GM12874 (cell line): ENCODE results near the gene LRRC8A.

Experiments used
- TF ChIP-seq, protein P1 (sequence below): IDR thresholded peaks from 2 replicates; pipeline ENCODE4 v1.5.1; 2011; ENCODE audit warnings: low read depth, mild to moderate bottlenecking, control low read depth, low read length, moderate library complexity; ENCODE audit not compliant: insufficient read depth

The LRRC8A gene

GRCh38 chr9:128903079-128903461, 21.1 kb downstream of the LRRC8A start:
- TF ChIP-seq, protein P1, sequence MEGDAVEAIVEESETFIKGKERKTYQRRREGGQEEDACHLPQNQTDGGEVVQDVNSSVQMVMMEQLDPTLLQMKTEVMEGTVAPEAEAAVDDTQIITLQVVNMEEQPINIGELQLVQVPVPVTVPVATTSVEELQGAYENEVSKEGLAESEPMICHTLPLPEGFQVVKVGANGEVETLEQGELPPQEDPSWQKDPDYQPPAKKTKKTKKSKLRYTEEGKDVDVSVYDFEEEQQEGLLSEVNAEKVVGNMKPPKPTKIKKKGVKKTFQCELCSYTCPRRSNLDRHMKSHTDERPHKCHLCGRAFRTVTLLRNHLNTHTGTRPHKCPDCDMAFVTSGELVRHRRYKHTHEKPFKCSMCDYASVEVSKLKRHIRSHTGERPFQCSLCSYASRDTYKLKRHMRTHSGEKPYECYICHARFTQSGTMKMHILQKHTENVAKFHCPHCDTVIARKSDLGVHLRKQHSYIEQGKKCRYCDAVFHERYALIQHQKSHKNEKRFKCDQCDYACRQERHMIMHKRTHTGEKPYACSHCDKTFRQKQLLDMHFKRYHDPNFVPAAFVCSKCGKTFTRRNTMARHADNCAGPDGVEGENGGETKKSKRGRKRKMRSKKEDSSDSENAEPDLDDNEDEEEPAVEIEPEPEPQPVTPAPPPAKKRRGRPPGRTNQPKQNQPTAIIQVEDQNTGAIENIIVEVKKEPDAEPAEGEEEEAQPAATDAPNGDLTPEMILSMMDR: no peak

- TF ChIP-seq, protein P1: no peak
These were observed 22.1 kb downstream of the LRRC8A start for GRCh38 chr9:128903871-128904620.

DNA sequence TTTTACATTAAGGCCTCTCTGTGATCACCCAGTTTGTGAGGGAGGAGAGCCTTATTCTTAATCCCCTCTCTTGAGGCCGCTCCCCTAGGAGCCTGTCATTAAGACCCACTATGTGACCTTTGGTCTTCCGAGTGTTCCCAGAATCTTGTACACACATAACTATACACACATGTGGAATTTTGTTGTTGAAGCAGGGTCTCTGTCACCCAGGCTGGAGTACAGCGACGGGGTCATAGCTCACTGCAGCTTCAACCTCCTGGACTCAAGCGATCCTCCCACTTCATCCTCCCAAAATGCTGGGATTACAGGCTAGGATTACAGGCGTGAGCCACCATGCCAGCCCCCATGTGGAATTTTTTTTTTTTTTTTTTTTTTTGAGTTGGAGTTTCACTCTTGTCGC, 24.0 kb downstream of the LRRC8A start:
- TF ChIP-seq, protein P1: no peak

DNA sequence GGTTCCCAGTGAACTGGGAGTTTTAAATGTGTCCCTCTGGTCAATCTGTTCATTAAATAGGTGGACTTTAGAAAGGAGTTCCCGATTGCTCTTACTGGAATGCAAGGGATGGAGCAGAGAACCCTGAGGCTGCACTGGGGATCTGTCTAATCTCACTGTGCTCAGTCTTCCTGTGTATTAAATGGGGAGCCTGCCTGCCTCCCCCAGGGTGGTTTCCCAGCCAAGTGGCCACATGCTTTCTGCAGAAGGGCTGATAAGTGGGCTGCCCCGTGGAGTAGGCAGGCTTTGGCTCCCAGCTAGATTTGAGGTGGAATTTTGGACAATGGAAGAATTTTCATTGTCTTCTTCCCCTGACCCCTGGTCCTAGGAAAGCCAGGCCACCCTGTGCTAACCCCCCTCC, 24.8 kb downstream of the LRRC8A start:
- TF ChIP-seq, protein P1: no peak

DNA sequence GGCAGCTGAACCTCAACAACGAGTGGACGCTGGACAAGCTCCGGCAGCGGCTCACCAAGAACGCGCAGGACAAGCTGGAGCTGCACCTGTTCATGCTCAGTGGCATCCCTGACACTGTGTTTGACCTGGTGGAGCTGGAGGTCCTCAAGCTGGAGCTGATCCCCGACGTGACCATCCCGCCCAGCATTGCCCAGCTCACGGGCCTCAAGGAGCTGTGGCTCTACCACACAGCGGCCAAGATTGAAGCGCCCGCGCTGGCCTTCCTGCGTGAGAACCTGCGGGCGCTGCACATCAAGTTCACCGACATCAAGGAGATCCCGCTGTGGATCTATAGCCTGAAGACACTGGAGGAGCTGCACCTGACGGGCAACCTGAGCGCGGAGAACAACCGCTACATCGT, 26.4 kb downstream of the LRRC8A start:
- TF ChIP-seq, protein P1: no peak

- TF ChIP-seq, protein P1: no peak
These were observed 27.9 kb downstream of the LRRC8A start for GRCh38 chr9:128909859-128910258.

- TF ChIP-seq, protein P1: no peak
These were observed 29.0 kb downstream of the LRRC8A start for GRCh38 chr9:128910906-128911305.
